ENCODE data around the gene ITGB4.

Gene ITGB4

GRCh38 chr17:75763269-75763607, 42.0 kb downstream of the ITGB4 start:
- TF ChIP-seq, protein P1, sequence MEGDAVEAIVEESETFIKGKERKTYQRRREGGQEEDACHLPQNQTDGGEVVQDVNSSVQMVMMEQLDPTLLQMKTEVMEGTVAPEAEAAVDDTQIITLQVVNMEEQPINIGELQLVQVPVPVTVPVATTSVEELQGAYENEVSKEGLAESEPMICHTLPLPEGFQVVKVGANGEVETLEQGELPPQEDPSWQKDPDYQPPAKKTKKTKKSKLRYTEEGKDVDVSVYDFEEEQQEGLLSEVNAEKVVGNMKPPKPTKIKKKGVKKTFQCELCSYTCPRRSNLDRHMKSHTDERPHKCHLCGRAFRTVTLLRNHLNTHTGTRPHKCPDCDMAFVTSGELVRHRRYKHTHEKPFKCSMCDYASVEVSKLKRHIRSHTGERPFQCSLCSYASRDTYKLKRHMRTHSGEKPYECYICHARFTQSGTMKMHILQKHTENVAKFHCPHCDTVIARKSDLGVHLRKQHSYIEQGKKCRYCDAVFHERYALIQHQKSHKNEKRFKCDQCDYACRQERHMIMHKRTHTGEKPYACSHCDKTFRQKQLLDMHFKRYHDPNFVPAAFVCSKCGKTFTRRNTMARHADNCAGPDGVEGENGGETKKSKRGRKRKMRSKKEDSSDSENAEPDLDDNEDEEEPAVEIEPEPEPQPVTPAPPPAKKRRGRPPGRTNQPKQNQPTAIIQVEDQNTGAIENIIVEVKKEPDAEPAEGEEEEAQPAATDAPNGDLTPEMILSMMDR (conservative IDR thresholded peaks at IDR 0.05), result no peak
- H3K27ac ChIP-seq, result no peak overlapping the region

GRCh38 chr17:75763613-75764416, 42.6 kb downstream of the ITGB4 start:
- peak overlapping the region; percentile 65 for H3K27ac ChIP-seq
- TF ChIP-seq, protein P1 (conservative IDR thresholded peaks at IDR 0.05), result no peak

DNA sequence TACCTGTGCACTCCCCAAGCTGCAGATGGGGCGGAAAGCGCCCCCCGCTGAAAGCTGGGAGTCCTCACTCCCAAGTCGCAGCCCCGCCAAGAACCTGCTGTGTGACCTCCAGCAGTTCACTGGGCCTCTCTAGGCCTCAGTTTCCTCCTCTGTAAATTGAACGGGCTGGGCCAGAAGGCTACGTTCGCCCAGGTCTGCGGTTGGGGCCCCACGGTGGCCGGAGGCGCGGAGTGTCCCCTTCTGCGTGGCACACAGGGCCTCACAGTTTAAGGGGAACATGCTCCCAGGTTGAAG, 43.1 kb downstream of the ITGB4 start:
- H3K27ac ChIP-seq, result peak overlapping the region; percentile 65
- TF ChIP-seq, protein P1 (conservative IDR thresholded peaks at IDR 0.05), result 0 out of 2 replicates have a peak, but pooled peaks have one; percentile 68

GRCh38 chr17:75764711-75765421, 43.6 kb downstream of the ITGB4 start, which contains the start of gene GALK1:
GALK1 (minus strand) TSS chr17:75765192; CDS start chr17:75765136, 56 bp downstream.
- peak within 1 kb of the TSS; percentile 65 for H3K27ac ChIP-seq

DNA sequence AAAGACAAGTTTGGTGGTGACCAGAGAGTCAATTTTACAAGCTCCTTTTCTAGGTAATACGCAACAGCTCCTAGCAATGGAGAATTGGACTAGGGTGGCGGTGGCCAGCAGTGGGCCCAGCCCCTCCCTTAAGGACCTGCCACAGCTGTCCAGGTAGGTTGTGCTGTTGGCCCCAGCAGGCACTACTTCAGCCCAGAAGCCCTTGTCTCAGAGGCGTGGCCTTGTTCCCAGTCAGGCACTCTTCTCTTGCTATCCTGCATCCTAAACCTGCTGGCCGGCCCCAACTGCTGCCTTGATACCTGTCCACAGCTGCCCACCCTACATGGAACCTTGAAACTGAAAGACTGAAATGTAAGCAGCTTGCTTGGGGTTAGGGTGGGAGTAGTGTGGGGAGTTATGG, 44.7 kb downstream of the ITGB4 start:
- TF ChIP-seq, protein P1 (conservative IDR thresholded peaks at IDR 0.05), result no peak
- H3K27ac ChIP-seq, result no peak overlapping the region

More at GRCh38 chr17:75764711-75765421, 43.6 kb downstream of the ITGB4 start, which contains the start of gene GALK1:
- TF ChIP-seq, protein P1 (conservative IDR thresholded peaks at IDR 0.05), result peak; percentile 33

DNA sequence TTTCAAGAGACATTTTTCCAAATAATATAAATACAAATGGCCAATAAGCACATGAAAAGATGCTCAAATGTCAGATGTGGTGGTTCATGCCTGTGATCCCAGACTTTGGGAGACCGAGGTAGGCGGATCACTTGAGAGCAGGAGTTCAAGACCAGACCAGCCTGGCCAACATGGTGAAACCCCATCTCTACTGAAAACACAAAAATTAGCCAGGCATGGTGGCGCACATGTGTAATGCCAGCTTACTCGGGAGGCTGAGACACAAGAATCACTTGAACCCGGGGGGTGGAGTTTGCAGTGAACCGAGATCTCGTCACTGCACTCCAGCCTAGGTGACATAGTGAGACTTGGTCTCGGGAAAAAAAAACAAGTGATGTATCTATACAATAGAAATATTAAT, 46.6 kb downstream of the ITGB4 start:
- no peak overlapping the region for H3K27ac ChIP-seq
- TF ChIP-seq, protein P1 (conservative IDR thresholded peaks at IDR 0.05), result no peak

- TF ChIP-seq, protein P1 (conservative IDR thresholded peaks at IDR 0.05), result no peak
- peak overlapping the region; percentile 44 for H3K27ac ChIP-seq
These were observed 48.3 kb downstream of the ITGB4 start for GRCh38 chr17:75769536-75769935.

Measured in VCaP (cell line).